ENCODE measurements around the gene AGO1. TPM values are rescaled to one million over a fixed set of nuclear protein-coding genes. Genes with fewer than 3 reads are reported as not detected.

The AGO1 gene
- total and polyA plus RNA-seq, 2 of the 13 experiments (the other 11 are each of a cell fraction or from before 2014, with no cell fraction given) = 9.2 to 18.6 TPM

GRCh38 chr1:35930593-35931445 lies 47.8 kb downstream of the AGO1 start, which contains the start of gene AGO3 (continued):
- TF ChIP-seq ZBTB39 (CRISPR knock-in tag; IDR thresholded peaks at IDR 0.05) = peak; percentile 16; the same call in 1 of the 2 replicates
- peak; percentile 64; the same call in 1 of the 2 replicates for TF ChIP-seq ZNF773 (CRISPR knock-in tag; IDR thresholded peaks at IDR 0.05; ENCODE audit: borderline replicate concordance)
- TF ChIP-seq JDP2 (CRISPR knock-in tag; IDR thresholded peaks at IDR 0.05; ENCODE audit: borderline replicate concordance) = no peak; the same call in 1 of the 2 replicates
- no peak for TF ChIP-seq ZNF800 (CRISPR knock-in tag; IDR thresholded peaks at IDR 0.05)
- no peak for TF ChIP-seq AFF4 (CRISPR knock-in tag; IDR thresholded peaks at IDR 0.05)
- peak; percentile 70 for TF ChIP-seq ZSCAN25 (CRISPR knock-in tag; IDR thresholded peaks at IDR 0.05)
- no peak for TF ChIP-seq KDM6A (CRISPR knock-in tag; IDR thresholded peaks at IDR 0.05; ENCODE audit: low read depth)
- peak; percentile 85; the same call in 1 of the 2 replicates for TF ChIP-seq ZBTB25 (CRISPR knock-in tag; IDR thresholded peaks at IDR 0.05)
- TF ChIP-seq EEA1 (CRISPR knock-in tag; IDR thresholded peaks at IDR 0.05; ENCODE audit: borderline replicate concordance) = no peak; the same call in 1 of the 2 replicates
- TF ChIP-seq ZNF841 (CRISPR knock-in tag; IDR thresholded peaks at IDR 0.05; ENCODE audit: borderline replicate concordance) = 0 out of 2 replicates have a peak, but pooled peaks have one; percentile 20
- no peak for TF ChIP-seq ZNF646 (CRISPR knock-in tag; IDR thresholded peaks at IDR 0.05)
